Prostate gland (tissue), 2 donors: Measurements from ENCODE around the gene FAAH.

Experiments
- POLR2A ChIP-seq: fragments of 450-650 bp; IDR thresholded peaks from one replicate; pipeline ENCODE4 v1.6.1; 2016; ENCODE audit warnings: antibody characterized with exemption, mild to moderate bottlenecking
- TF ChIP-seq, protein P1 (sequence below), 4 experiments: fragments of 200-600 bp in 2 of 4; fragments of 450-650 bp in 2 of 4; sonication (generic) in 2 of 4; IDR thresholded peaks; 1 replicate in 3 of 4; 2 replicates in 1 of 4; pipeline ENCODE4 v1.5.1; 2016 to 2019; ENCODE audit warnings: antibody characterized with exemption in 4 of 4, mild to moderate bottlenecking in 2 of 4, moderate library complexity in 2 of 4

DNA sequence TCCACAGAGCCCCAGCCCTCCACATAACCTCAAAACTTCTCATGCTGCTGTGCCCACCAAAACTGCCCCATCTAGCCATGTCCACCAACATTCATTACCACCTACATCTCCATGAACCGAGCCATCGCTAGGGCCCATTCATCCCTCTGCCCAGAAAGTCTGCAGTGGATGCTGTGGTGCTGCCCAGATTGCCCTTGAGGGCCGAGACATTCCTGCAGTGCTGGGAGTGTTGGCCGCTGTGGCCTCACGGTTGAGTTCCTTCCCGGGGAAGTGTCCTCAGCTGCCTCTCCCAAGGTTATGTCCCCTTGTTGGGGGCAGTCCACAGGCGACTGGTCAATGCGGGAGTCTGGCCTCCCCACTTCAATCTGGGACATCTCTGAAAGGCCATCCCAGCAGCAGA lies 65.2 kb downstream of the FAAH start:
- TF ChIP-seq, protein P1, sequence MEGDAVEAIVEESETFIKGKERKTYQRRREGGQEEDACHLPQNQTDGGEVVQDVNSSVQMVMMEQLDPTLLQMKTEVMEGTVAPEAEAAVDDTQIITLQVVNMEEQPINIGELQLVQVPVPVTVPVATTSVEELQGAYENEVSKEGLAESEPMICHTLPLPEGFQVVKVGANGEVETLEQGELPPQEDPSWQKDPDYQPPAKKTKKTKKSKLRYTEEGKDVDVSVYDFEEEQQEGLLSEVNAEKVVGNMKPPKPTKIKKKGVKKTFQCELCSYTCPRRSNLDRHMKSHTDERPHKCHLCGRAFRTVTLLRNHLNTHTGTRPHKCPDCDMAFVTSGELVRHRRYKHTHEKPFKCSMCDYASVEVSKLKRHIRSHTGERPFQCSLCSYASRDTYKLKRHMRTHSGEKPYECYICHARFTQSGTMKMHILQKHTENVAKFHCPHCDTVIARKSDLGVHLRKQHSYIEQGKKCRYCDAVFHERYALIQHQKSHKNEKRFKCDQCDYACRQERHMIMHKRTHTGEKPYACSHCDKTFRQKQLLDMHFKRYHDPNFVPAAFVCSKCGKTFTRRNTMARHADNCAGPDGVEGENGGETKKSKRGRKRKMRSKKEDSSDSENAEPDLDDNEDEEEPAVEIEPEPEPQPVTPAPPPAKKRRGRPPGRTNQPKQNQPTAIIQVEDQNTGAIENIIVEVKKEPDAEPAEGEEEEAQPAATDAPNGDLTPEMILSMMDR (IDR thresholded peaks at IDR 0.05): no peak
- TF ChIP-seq POLR2A: no peak
